HG02678 (cell line): ENCODE data around the gene RAB7B.
"Not testable (repeated sequence)": the region's sequence is repeated elsewhere in the genome, so short reads cannot be mapped to it uniquely, and the experiment has no call there.

Source experiments
- ATAC-seq: cut with Tn5 transposase; IDR thresholded peaks from one replicate; pipeline ENCODE4 v1.9.1; 2021; ENCODE audit warnings: mild to moderate bottlenecking, moderate library complexity; ENCODE audit not compliant: unreplicated experiment

RAB7B gene

DNA sequence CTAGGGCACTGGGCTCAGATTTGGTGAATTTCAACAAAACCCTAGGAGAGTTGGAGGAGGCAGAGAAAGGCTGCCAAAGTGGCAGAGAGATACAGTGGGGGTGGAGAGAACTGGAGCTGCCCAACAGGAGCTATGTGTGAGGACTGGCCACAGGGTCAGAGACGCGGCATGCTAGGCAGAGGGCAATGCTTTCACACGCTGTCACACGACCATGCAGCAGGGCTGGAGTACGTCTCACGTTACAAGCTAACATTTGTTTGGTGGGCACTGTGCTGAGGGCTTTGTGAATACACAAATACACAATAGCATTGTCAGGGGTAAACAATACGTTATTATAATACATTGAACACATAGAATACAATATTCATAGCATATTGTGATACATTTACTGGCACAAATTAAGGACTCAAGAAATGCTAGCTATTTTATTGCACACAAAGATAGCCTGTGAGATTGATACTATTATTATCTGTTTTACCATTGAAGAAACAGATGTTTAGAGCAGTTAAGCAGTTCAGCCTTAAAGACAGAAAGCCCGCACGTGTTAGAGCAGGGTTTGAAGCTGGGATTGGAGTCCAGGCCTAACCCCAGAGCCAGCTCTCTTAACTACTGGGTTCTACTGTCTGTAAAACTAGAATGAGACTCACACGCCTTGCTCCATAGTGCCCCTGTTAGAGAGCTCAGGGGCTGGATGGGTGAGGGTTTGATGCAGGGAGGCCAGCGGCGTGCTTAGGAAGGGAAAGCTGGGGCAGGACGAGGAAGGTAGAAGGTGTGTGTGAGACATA, 4.5 kb downstream of the RAB7B start:
- ATAC-seq = no peak

DNA sequence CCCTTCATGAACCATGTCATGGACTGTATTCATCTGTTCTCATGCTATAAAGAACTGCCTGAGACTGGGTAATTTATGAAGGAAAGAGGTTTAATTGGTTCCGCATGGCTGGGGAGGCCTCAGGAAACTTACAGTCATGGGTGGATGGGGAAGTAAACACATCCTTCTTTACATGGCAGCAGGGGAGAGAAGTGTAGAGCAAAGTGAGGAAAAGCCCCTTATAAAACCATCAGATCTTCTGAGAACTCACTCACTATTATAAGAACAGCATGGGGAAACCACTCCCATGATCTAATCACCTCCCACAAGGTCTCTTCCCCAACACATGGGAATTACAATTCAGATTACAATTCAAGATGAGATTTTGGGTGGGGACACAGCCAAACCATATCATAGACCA, 6.6 kb downstream of the RAB7B start:
- ATAC-seq = not testable (repeated sequence)

DNA sequence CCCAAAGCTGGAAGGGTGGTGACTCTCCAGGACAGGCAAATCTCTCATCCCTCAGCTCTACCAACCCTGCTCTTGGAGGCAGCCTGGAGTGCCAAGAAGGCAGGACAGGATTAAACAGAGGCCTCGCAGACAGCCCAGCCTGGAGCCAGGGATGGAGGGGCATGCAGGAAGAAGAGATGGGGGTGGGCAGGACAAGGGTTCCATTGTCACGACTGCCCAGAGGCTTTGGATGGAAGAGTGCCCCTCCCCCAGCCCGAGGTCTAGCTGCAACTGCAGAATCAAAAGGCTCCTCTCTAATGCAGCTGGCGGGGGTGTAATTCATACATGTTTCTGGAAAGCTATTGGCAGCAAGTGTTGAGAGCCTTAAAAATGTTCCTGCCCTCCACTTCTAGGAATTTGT, 8.8 kb downstream of the RAB7B start:
- no peak for ATAC-seq

DNA sequence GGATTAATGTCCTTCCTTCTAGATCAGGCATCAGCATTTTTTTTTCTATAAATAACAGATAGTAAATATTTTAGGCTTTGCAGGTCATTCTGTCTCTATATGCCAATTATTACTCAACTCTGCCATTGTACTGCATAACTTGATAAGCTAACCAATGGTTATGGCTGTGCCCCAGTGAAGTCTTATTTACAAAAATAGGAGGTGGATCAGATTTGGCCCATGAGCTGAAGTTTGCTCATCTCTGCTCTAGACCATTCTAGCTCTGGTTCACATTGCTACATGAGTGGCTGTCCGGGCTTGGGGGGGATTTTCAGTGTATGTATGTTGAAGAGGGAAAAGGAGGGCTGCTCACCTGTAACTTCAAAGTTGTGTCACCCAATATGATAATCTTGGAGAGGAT, 10.1 kb downstream of the RAB7B start:
- no peak for ATAC-seq

DNA sequence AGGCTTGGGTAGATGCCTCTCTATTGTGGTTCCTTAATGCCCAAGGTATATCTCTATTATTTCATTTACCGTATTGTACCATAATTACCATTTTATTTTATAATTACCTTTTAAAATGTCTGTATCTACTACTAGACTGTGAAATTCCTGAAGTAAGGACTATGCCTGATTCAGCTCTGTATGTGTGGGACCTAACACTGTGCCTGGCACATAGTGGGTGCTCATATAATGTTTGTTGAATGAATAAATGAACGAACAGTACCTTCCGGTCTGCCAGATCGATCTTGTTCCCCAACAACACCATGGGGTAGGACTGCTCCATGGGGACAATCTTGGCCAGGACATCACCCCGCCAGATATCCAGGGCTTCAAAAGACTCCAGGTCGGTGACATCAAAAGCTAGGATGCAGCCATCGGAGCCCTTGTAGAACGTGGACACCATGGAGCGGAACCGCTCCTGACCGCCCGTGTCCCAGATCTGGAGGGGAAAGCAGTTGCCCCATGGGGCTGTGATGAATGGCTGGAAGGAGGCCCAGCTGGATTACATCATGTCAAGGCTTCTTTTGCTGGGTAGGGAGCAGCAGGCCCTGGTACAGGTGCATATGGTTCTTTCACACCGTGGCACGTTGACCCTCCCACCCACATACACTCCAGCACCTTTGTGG, 10.8 kb downstream of the RAB7B start:
- no peak for ATAC-seq

DNA sequence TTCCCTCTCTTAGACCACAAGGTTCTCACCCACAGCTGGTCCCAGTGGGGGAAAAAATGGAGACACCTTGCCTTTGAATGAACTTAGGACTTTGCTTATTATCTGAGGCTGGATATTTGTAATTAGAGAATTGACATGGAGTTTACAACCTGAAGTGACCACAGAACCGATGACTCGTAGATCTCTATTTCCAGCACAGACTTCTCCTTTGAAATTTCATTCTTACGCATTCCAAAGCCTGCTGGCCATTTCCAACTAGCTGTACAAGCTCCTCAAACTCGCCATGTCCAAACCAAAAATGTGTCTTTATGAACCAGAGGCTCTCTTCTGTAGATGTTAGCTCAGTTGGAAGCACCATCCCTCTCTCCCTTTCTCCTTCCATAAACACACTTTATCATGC, 12.0 kb downstream of the RAB7B start:
- no peak for ATAC-seq

DNA sequence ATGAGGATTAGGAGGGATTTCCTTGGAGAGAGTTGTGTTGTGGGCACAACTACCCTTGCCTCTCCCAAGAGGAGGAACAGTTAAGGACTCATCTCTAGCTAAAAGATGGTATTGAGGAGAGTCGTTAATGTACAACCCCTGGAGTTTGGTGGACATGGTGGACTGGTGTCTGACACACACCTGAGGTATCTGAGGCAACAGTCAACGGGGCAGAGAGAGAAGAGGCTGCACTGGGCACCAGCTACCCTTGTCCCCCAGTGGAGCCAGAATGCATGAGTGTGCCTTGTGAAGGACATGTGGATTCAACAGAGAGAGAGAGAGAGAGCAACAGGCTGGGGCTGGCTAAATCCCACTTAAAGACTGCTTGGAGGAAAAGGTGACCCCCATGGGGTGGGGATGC, 13.0 kb downstream of the RAB7B start:
- ATAC-seq = no peak

DNA sequence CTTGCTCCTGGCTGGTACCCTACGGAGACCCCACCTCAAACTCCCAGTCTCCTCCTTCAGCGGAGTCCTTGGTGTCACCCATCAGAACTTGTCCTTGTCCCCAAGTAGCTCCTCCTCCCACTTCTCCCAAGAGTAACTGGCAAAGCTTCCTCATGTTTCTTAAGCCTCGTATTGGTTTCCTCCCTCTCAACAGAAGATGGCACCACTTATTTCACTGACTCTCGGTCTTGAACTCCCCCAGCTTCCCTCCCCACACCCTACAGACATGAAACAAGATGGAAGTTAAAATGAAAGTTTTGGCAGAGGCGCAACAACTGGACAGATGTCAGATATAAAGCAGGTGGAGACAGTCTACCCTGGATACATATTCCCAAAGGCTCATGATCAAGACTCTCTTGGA, 13.4 kb downstream of the RAB7B start:
- ATAC-seq = no peak

DNA sequence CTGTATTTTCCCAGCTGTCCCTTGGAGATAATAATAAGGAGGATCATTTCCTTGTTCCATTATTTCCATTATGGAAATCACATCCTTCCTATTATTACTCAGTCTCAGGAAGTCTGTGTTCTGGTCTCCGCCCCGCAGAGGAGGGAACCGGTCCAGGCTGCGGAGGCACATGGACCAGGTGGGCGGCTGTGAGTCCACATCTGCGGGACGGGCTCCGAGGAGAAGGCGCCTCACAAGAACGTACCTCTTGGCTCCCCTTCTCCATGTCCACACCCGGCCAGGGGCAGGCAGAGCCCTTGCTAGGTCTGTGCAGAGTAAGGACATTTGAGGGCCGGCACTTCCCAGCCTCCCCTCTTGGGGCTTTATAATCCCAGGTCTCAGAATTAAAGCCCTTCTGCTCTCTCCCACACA, 14.6 kb downstream of the RAB7B start:
- no peak for ATAC-seq

DNA sequence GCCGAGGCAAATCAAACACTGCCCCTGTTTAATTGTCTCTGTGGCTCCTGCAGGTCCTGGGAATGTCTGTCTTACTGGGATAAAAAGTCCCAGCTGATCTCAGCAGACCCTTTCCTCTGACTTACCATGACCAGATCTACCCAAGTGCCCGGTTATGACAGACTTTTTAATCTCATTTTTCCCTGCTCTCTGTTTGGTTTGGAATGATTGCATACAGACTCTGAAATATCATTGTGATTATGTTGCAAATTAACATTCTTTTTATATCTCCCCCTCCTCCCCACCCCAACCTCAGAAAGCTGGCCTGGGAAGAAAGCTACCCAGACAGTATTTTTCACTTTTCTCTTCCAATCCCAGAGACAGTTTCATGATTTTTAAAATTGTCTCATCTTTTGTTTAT, 16.3 kb downstream of the RAB7B start:
- no peak for ATAC-seq

DNA sequence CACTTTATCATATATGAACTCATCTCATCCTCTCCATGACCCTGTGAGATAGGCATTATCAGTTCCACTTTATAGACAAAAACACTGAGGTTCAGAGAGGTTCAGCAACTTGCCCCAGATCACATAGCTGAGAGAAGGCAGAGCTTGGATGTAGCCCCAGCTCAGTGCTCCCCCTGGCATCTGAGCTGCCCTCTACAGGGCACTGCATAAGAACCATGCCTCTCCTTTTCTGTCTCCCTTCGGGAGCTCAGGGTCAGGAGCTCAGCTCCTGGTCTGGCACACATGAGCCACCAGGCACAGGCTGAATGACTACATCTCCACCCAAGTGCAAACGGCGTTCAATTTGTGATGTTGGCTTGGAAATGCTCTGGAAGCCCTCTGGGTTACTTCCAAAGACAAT, 16.9 kb downstream of the RAB7B start:
- no peak for ATAC-seq

DNA sequence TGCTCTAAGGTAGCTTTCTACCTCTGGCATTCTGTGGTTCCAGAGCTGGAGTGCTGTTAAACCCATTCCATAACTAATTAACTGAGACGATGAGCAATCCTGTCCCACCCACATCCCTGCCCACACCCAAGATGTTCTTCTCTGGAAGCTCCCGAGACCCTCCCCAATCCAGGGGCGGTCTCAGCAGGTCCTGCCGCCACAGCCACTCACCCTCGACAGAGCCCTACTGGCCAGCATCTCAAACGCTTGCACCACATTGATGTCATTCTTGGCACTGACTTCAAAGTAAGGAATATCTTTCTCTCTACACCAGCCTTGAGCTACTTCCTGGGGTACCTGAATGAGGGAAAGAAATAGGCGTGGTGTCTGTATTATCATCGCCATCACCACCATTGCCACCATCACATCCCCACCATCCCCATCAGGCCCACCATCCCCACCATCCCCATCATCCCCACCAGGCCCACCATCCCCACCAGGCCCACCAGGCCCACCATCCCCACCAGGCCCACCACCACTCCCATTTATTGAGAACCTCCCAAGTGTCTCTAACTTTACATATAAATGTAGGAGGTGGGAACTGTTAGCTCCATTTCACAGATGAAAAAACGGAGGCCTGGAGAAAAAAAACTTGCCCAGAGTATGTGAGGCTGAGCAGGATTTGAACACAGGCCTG, 17.7 kb downstream of the RAB7B start:
- ATAC-seq = no peak

DNA sequence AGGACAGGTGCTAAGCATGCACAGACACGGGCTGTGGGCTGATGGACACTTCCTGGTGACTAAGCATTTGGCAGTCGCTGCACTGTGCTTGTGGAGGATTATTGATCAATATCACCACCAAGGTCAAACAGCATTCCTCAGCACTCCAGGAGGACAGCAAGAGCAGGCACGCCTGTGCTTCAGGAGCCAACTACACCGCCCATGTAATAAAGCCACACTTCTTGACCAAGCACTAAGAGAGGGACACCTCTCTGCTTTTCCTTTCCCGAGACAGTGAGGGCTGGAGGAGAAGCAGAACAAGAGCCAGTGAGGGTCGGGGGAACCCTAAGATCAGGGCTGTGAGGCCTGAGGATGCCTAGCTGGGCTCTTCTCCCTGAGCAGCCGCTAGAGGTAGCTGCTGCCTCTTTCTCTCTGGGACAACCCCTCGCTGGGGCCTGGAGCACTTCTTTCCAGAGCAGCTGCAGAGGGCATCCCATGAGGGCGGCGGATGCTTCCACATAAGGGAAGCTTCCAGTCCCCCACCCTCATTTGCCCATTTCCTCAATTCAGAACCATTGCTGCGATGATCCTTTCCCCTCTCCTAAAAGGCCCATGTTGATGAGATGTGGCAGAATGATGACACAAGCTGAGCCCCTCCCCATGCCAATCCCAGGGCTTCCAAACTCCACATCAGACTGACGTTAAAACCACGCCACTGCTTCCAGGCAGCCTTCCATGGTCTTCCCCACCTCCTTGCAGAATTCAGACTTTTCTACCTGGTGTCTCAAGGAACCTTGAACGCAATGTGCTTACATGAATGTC, 19.1 kb downstream of the RAB7B start:
- no peak for ATAC-seq

DNA sequence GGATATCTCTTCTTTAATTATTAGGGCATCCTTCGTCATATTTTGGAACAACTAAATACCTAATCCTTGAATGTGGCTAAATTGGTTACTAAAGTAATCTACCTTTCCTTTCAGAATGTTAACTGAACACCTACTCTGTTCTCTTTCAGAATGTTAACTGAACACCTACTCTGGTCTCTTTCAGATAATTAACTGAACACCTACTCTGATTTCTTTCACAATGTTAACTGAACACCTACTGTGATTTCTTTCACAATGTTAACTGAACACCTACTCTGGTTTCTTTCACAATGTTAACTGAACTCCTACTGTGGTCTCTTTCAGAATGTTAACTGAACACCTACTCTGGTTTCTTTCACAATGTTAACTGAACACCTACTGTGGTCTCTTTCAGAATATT, 21.9 kb downstream of the RAB7B start:
- ATAC-seq = no peak

DNA sequence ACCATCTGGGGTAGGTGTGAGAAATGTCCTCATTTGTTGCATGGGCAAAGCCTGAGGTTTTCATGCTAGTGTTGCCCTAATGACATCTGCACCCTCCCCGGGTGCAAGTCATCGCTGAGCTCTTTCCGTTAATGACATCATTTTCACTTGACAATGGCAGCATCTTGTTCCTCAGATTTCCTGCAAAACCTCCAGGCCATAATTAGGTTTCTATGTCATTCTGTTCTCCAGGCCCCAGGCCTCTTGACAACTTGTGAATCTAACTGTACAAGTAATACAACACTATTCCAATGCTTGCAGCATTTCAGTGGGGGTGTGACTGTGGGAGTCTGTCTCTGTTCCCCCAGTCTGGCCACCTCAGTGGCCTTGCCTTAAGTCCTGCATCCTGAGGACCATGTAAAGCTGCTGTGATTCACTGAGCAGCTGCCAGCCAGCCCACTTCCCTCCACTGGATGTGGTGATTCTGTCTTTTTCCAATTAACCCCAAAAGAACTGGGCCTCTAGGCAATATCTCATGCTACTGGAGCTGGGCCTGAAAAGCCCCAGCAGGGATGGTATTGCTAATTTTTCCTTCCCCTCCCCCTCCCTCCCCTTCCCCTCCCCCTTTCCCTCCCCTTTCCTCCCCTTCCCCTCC, 22.8 kb downstream of the RAB7B start:
- ATAC-seq = no peak

DNA sequence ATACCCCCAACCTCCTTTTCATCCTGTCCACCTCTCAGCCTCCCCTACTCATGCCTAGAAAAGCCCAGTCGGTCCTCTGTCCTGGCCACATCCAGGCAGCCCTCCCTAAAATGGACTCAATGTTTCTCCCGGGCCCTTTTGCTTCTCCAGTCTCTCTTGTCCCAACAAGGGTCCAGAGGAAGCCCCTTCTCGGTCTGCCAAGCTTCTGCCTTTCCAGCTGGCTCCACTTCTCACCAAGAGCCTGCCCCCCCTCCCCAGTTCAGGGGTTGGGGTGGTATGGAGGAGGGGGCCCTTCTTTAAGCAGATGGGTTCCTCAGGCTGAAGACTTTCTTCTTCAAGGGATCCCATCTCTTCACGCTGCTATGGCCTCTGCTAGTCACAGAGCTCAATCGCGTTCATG, 23.9 kb downstream of the RAB7B start:
- no peak for ATAC-seq

DNA sequence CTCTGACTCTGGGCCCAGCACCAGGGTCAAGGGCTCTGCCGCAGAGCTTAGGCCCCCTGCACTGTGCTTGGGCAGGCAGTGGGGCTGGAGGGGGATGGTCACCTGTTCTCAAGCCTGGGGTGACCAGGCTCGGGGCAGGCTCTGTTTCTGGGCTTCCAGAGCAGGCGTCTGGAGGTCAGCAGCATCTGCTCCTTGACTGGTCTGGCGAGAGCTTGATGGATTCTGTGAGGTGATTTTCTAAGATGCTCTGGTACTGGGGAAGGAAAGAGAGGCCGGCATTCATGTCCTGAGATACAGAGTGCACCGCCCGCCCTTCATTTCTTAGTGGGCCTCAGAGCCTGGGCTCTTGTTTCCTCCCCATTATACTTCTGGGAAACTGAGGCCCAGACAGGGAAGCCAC, 24.5 kb downstream of the RAB7B start:
- no peak for ATAC-seq

DNA sequence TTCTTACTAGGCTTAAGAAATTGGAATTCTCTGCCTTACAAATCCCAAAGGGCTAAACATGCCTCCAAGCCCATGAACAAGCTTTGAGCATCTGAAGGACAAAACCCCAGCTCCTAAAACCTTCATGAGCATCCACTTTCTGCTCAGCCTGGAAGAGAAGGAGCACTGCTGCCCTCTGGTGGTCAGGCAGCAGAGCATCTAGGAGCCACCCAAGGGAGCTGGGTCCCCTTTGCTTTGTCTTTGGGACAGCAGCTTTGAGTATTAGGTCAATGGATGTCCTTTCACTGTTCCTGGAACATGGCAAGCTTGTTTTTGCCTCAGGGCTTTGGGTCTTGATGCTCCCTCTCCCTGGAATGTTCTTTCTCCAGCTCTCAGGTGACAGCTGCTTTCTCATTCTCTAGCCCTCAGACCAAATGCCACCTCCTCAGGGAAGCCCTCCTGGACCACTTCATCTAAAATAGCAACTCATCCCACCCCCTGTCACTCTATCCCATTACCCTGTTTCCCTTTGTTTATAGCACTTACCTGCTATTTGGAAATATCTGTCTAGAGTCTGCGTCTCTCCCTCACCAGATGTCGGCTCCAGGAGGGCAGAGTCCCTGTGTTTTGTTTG, 25.7 kb downstream of the RAB7B start:
- ATAC-seq = no peak

DNA sequence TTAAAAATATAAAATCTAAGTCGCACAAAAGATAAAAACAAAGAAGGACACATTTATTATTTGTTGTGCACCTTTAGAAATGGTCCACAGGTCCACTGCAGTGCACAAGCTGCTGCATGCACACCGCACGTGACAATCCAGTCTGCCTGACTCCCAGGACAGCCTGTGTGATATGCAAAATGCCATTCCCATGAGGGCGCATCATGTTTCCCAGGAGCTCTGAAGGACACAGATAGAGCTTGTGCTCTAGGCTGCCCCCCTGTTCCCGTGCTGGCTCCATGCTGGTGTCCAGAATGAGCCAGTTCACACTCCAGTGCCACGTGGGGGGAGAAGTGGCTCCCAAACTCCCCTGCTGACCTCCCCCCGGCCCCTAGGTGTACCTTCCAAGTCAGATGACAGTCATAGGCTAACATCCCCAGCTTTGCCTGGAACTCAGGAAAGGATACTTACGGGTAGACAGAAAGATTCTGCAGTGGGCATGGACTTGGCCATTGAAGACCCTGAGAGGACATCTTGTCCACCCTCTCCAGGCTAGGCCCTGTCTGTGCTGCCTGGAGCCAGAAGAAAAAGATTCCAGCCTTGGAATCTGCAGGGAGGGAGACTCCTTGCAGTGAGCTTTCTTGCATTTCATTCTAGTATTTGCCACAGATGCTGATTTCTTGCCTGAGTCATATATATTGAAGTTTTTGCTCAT, 26.3 kb downstream of the RAB7B start:
- ATAC-seq = no peak

DNA sequence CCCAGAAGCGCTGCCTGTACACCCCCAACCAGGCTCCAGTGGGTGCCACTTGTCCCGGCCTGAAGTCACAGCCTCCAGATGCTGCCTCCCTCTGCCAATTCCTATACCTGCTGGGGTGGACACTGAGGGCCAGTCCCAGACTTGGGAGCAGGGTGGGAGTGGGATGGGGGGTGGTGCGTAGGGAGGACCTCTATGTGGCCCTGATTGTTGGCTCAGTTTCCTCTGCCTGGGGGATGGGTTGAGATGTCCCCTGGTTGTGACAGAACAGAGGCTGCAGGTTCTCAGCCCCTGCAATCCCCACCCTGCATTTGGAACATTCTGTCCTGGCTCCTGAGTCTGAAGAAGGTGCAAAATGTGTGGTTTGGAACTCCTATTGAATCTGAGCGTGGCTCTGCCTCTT, 27.2 kb downstream of the RAB7B start:
- ATAC-seq = no peak
